Bronchial epithelial cell (primary cell): ENCODE measurements around the gene RERG. TPM values are rescaled to one million over a fixed set of nuclear protein-coding genes. Genes with fewer than 3 reads are reported as not detected.
A peak's percentile ranks its signal among the peaks of the same experiment; 100 is the strongest.
"Not testable (repeated sequence)": the region's sequence is repeated elsewhere in the genome, so short reads cannot be mapped to it uniquely, and the experiment has no call there.

Source experiments
- DNase-seq: peaks from one replicate; pipeline ENCODE4 v3.0.0-alpha.2; 2010; ENCODE audit warnings: low read depth
- FAIRE-seq: peaks from 2 replicates; lab custom pipeline; 2011; peaks lifted over from hg19 to GRCh38; lab: Jason Lieb, UNC
- H3K27me3 ChIP-seq: 2 replicates; pipeline ENCODE4 v1.5.1; 2011; ENCODE audit warnings: low read length; ENCODE audit not compliant: control insufficient read depth, insufficient read depth
- H3K36me3 ChIP-seq: 2 replicates; pipeline ENCODE4 v1.5.1; 2011; ENCODE audit warnings: low read length; ENCODE audit not compliant: control insufficient read depth, insufficient read depth
- H3K4me3 ChIP-seq: 2 replicates; pipeline ENCODE4 v1.5.1; 2011; ENCODE audit warnings: mild to moderate bottlenecking, low read depth, low read length, control low read depth
- total RNA-seq: library from RNA; depleted of rRNA; stranded (reverse); fragments of >200 nt; gene quantifications from 2 replicates; pipeline ENCODE4 v1.2.1, GENCODE V29; 2014
- TF ChIP-seq, protein P1 (sequence below): IDR thresholded peaks from 2 replicates; pipeline ENCODE4 v1.5.1; 2011; ENCODE audit warnings: mild to moderate bottlenecking, moderate library complexity, low read length, control low read depth, inconsistent platforms; ENCODE audit not compliant: insufficient read depth, severe bottlenecking

Gene RERG
- total RNA-seq, 1 donor from 2014 or later: 0.53 TPM

DNA sequence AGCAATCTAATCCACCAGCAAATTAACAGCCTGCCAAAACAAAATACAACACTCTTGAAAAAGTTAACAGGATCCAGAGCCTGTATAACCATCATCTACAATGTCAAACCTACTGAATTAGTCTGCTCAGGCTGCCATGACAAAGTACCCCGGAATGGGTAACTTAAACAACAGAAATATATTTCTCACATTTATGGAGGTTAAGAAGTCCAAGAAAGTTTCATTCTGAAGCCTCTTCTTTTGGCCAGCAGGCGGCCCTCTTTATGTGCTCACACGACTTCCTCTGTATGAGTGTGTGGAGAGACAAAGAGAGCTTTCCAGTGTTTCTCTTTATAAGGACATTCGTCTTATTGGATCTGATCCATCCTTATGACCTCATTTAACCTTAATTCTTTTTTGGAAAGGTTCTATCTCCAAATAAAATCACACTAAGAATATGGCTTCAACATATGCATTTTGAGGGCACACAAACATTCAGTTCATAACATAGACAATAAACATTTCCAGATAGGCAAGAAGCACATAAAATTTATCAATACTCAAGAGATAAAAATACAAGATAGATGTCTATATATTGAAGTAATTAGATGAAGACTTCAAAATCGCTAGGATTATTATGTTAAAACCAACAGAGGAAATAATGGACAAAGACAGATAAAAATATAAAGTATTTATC lies 5.9 kb upstream of the RERG start:
- TF ChIP-seq, protein P1, sequence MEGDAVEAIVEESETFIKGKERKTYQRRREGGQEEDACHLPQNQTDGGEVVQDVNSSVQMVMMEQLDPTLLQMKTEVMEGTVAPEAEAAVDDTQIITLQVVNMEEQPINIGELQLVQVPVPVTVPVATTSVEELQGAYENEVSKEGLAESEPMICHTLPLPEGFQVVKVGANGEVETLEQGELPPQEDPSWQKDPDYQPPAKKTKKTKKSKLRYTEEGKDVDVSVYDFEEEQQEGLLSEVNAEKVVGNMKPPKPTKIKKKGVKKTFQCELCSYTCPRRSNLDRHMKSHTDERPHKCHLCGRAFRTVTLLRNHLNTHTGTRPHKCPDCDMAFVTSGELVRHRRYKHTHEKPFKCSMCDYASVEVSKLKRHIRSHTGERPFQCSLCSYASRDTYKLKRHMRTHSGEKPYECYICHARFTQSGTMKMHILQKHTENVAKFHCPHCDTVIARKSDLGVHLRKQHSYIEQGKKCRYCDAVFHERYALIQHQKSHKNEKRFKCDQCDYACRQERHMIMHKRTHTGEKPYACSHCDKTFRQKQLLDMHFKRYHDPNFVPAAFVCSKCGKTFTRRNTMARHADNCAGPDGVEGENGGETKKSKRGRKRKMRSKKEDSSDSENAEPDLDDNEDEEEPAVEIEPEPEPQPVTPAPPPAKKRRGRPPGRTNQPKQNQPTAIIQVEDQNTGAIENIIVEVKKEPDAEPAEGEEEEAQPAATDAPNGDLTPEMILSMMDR: peak; percentile 74
- H3K27me3 ChIP-seq: no peaks in the 10 kb centered on the region
- no peaks in the 10 kb centered on the region for H3K36me3 ChIP-seq
- H3K4me3 ChIP-seq: no peak overlapping the region
- DNase-seq: peak; percentile 56
- no peak for FAIRE-seq

DNA sequence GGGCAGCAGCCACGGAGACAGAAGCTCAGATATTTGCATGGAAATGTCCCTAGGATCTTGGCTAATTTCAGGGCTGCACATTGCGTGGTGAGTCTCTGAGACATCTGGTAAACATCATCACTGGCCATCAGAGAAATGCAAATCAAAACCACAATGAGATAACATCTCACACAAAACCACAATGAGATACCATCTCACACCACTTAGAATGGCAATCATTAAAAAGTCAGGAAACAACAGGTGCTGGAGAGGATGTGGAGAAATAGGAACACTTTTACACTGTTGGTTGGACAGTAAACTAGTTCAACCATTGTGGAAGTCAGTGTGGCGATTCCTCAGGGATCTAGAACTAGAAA lies 4.6 kb upstream of the RERG start:
- H3K4me3 ChIP-seq, H3K36me3 ChIP-seq, FAIRE-seq, H3K27me3 ChIP-seq, DNase-seq: not testable (repeated sequence)

DNA sequence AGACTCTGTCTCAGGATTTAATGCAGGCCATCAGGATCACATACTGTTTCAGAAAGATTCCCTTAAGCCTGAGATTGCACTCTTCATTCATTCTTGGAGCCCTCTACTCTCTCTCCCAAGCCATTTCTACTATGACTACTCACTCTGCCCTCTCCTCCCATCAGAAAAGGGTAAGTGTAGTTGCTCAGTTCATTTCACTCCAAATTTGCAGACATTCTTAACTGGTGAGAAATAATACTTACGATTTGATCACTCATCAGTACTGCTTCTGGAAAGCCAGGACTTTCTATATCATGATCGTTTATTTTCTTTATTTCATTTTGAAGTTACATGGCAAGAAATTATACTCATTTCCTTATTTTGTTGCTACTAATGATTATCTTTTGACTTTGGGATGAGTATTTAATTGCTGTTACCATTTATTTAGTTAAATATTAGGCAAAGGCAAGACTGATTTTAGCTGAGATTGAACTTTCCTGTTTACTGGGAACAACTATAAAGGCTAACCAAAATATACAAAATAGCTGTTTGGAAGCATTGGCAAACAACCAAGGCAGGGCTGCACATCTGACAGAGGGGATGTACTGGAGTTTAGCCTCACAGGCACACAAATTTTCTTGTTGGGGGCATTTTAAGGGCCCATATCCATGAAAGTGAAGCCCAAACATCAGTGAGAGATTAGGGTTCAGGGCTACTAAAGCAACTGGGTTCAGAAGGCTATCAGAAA lies 4.1 kb upstream of the RERG start:
- FAIRE-seq: no peak
- TF ChIP-seq, protein P1: no peak
- Histone ChIP-seq H3K27me3 (no peaks in the 10 kb centered on the region), H3K36me3 (no peaks in the 10 kb centered on the region), H3K4me3 (no peak overlapping the region)
- no peak for DNase-seq

DNA sequence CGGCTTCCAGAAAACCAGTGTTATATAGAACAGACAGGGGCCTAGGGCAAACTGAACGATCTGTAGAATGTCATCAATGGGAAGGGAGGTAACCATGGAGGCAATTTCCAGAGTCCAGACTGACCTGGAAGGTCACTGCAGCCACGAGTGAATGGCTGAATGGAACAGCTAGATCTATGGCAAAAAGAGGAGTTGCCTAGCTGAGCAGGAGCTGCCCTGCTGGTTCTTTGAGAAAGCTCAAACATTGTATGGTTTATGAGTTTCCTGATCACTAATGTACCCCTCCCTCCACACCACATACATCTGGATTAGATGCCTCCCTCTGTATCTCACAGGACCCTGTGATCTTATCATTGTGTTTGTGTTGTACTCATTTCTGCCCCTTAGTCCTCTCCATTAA lies 1.0 kb upstream of the RERG start:
- DNase-seq (no peak), FAIRE-seq (peak; percentile 32)
- H3K36me3 ChIP-seq: no peaks in the 10 kb centered on the region
- H3K27me3 ChIP-seq: no peaks in the 10 kb centered on the region
- TF ChIP-seq, protein P1: no peak
- H3K4me3 ChIP-seq: no peak overlapping the region

DNA sequence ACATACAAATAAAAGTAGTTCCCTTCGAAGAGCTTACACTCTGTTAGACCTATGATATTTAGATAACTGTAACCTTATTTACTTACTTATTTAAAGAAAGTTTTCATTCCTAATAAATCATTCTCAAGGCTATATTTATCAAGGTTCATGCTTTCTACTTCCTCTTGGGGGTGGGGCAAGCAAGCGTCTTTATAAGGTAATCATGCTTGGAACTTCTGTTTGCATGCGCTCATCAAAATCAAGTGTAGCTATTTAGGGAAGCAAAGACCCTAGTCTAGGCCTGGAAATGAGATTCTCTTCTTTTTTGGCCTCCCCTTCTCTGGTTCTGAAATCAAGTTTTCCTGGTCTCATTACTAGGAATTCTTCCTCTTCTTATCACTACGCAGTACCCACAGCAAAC lies 766 bp downstream of the RERG start:
- Histone ChIP-seq H3K36me3 (no peaks in the 10 kb centered on the region), H3K4me3 (no peak overlapping the region), H3K27me3 (no peaks in the 10 kb centered on the region)
- DNase-seq: no peak
- TF ChIP-seq, protein P1: no peak
- FAIRE-seq: no peak

DNA sequence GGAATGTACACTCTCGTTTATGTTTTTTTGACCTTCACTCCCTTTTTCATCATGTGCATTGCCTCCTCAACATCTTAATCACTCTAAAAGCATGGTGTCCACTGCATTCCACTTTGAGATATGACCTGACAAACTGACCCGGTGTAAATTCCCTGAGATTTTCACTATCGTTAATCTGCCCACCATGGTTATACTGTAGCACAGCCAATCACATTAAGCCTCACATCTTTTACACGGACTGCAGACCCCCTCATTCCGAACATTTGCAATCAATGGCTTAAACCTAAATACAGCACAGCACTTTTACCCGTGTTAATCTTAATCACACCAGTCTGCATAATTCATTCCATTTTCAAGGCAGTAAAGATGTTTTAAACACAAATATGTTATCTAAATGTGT lies 2.4 kb downstream of the RERG start:
- TF ChIP-seq, protein P1: no peak
- no peak for FAIRE-seq
- Histone ChIP-seq H3K4me3 (no peak overlapping the region), H3K36me3 (no peaks in the 10 kb centered on the region), H3K27me3 (no peaks in the 10 kb centered on the region)
- no peak for DNase-seq
